Thoracic aorta (tissue), 2 donors: ENCODE measurements around the gene NBL1. TPM values are rescaled to one million over a fixed set of nuclear protein-coding genes. Genes with fewer than 3 reads are reported as not detected.
"Not testable (repeated sequence)": the region's sequence is repeated elsewhere in the genome, so short reads cannot be mapped to it uniquely, and the experiment has no call there.

Experiments used
- ATAC-seq: fragments of 150-250 bp; one replicate; pipeline ENCODE4 v1.8.0; 2017; ENCODE audit warnings: low read depth; ENCODE audit not compliant: insufficient number of reproducible peaks, low FRiP score
- DNase-seq: peaks from one replicate; pipeline ENCODE4 v3.0.0-alpha.2; 2020; ENCODE audit warnings: low spot score
- H3K27ac ChIP-seq, 2 donors: fragments of 200-600 bp; sonication (generic); 1 replicate in 1 of 2; 2 replicates in 1 of 2; pipeline ENCODE4 v1.5.1; 2016; ENCODE audit warnings: mild to moderate bottlenecking in 2 of 2, moderate library complexity in 2 of 2
- H3K27me3 ChIP-seq: fragments of 200-600 bp; sonication (generic); replicated peaks from 2 replicates; pipeline ENCODE4 v1.6.0; 2016; ENCODE audit warnings: mild to moderate bottlenecking; ENCODE audit not compliant: insufficient read depth
- H3K36me3 ChIP-seq: fragments of 200-600 bp; sonication (generic); one replicate; pipeline ENCODE4 v1.5.1; 2016
- H3K4me1 ChIP-seq, 2 donors: fragments of 200-600 bp; sonication (generic); 1 replicate in 1 of 2; 2 replicates in 1 of 2; pipeline versions ENCODE4 v1.5.1 to v1.6.0; 2016; ENCODE audit warnings: low read depth in 2 of 2, mild to moderate bottlenecking in 1 of 2; ENCODE audit not compliant: control insufficient read depth in 1 of 2
- H3K4me3 ChIP-seq: fragments of 200-600 bp; sonication (generic); 2 replicates; pipeline ENCODE4 v1.5.1; 2016; ENCODE audit warnings: mild to moderate bottlenecking
- H3K9me3 ChIP-seq: fragments of 200-600 bp; sonication (generic); 2 replicates; pipeline ENCODE4 v1.5.1; 2016
- total RNA-seq, 2 donors: library from RNA; depleted of rRNA; stranded (reverse); fragments of >200 nt; gene quantifications; one replicate each; pipeline versions ENCODE4 v1.1.0 to v1.2.3, GENCODE V29; 2016
- TF ChIP-seq, protein P1 (sequence below): fragments of 200-600 bp; sonication (generic); IDR thresholded peaks from one replicate; pipeline ENCODE4 v1.5.1; 2019; ENCODE audit warnings: antibody characterized with exemption

NBL1 gene
- total RNA-seq, 2 donors from 2014 or later: 77.0 to 82.0 TPM

DNA sequence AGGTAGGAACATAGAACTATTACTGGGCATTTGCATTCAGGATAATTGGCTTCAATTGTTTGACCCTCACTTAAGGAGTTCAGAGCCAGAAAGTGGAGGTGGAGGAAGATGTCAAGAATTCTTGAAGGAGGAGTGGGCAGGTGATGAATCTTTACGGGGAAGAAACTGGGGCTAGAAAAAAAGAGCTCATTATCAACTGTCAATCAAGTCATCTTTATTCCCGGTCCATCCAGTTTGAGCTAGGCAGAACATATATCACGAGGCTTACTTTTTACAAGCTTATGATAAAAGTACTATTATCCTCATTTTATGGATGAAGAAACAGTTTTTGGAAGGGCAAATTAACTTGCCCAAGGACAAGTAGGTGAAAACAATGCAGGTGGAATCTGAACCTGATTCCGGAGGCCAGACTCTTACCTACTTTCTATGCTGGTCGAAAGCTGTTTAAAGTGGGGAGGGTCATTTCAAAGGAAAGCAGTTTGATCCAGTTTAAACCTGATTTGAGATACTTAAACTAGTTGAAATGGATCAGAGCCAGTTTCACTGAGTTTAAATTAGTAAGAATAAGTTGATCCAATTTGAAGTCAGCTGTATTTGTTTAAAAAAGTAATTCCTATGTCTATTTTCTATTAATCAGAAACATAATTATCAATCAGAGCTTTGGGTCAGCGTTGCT, 13.3 kb upstream of the NBL1 start:
- Histone ChIP-seq H3K4me3 (no peak overlapping the region), H3K4me1 (peaks cover 4 to 25% of the 10 kb centered on the region in 2 donors), H3K36me3 (peaks cover 14% of the 10 kb centered on the region), H3K27me3 (no peaks in the 10 kb centered on the region), H3K9me3 (no peaks in the 10 kb centered on the region), H3K27ac (no peak overlapping the region)
- no peak for DNase-seq
- TF ChIP-seq, protein P1, sequence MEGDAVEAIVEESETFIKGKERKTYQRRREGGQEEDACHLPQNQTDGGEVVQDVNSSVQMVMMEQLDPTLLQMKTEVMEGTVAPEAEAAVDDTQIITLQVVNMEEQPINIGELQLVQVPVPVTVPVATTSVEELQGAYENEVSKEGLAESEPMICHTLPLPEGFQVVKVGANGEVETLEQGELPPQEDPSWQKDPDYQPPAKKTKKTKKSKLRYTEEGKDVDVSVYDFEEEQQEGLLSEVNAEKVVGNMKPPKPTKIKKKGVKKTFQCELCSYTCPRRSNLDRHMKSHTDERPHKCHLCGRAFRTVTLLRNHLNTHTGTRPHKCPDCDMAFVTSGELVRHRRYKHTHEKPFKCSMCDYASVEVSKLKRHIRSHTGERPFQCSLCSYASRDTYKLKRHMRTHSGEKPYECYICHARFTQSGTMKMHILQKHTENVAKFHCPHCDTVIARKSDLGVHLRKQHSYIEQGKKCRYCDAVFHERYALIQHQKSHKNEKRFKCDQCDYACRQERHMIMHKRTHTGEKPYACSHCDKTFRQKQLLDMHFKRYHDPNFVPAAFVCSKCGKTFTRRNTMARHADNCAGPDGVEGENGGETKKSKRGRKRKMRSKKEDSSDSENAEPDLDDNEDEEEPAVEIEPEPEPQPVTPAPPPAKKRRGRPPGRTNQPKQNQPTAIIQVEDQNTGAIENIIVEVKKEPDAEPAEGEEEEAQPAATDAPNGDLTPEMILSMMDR: no peak
- no peak for ATAC-seq

DNA sequence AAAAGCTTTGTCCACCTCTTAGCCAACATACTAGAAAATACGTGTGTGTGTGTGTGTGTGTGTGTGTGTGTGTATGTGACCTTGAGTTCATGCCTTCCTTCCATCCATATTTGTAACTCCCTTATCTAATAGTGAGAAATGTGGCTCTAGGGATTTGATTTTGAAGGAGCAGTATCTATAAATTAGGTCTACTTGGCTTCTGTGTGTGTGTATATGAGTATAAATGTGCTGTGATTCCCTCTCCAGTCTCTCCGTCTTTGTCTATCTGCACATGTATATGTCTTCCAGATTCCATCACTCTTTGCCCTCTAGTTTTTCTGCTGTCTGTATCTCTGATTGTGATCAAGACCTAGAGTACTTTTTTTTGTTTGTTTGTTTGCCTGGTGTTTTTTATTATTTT, 11.9 kb upstream of the NBL1 start:
- DNase-seq (no peak), ATAC-seq (no peak)
- Histone ChIP-seq H3K27me3 (no peaks in the 10 kb centered on the region), H3K27ac (no peak overlapping the region), H3K4me1 (peaks cover 4 to 30% of the 10 kb centered on the region in 2 donors), H3K36me3 (peaks cover 6% of the 10 kb centered on the region), H3K4me3 (no peak overlapping the region), H3K9me3 (no peaks in the 10 kb centered on the region)
- TF ChIP-seq, protein P1: no peak

DNA sequence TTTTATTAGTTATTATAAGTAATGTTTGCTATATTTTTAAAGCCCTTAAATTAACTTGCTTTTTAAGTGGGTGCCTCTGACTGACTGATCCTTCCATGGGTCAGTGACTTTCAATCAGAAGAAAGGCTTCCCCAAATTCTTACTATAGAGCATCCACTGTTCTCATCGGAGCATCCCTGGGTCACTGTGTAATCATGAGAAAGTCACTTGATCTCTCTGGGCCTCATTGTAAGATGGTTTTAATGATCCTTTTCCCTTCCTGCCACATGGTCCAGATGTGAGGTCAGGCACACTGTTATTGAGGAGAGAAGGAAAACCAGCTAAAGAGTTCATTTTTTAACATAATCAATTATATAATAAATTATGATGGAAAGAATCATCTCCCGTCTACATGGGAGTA, 11.0 kb upstream of the NBL1 start:
- Histone ChIP-seq H3K27ac (no peak overlapping the region), H3K36me3 (no peaks in the 10 kb centered on the region), H3K9me3 (no peaks in the 10 kb centered on the region), H3K27me3 (no peaks in the 10 kb centered on the region), H3K4me1 (peaks cover 4 to 28% of the 10 kb centered on the region in 2 donors), H3K4me3 (no peak overlapping the region)
- DNase-seq (no peak), ATAC-seq (no peak)
- TF ChIP-seq, protein P1: no peak

DNA sequence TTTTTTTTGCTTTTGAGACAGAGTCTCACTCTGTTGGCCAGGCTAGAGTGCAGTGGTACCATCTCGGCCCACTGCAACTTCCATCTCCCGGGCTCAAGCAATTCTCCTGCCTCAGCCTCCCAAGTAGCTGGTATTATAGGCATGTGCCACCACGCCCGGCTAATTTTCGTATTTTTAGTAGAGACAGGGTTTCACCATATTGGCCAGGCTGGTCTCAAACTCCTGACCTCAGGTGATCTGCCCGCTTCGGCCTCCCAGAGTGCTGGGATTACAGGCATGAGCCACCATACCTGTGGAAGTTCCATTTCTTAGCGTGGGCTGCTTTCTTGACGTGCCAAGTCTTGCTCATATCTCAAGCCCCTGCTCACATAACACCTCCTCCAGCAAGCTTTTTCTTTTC, 9.0 kb upstream of the NBL1 start:
- not testable (repeated sequence) for H3K4me3 ChIP-seq, H3K4me1 ChIP-seq, ATAC-seq, H3K27me3 ChIP-seq, H3K36me3 ChIP-seq, H3K9me3 ChIP-seq, DNase-seq
- peak overlapping the region in 1 of 2 donors; percentile 68 for H3K27ac ChIP-seq

DNA sequence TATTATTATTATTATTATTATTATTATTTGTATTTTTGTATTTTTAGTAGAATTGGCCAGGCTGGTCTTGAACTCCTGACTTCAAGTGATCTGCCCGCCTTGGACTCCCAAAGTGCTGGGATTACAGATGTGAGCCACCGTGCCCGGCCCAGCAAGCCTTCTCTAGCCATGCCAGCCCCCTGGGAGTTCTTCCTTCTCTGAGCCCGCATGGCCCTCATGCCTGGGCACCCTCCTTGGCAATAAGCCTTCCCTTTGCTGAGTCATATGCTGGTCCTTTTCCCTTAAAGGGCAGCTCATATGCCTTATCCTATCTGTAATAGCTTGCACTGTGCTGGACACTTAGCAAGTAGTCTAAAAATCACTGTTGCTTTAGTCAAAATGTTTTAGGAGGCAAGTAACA, 8.5 kb upstream of the NBL1 start:
- no peak overlapping the region for H3K4me3 ChIP-seq
- H3K27me3 ChIP-seq: no peaks in the 10 kb centered on the region
- H3K9me3 ChIP-seq: no peaks in the 10 kb centered on the region
- ATAC-seq: peak; percentile 64
- no peaks in the 10 kb centered on the region for H3K36me3 ChIP-seq
- peak; percentile 60 for DNase-seq
- TF ChIP-seq, protein P1: no peak
- peak overlapping the region; percentile 19 to 68 for H3K27ac ChIP-seq
- H3K4me1 ChIP-seq: peaks cover 0 to 10% of the 10 kb centered on the region in 2 donors

DNA sequence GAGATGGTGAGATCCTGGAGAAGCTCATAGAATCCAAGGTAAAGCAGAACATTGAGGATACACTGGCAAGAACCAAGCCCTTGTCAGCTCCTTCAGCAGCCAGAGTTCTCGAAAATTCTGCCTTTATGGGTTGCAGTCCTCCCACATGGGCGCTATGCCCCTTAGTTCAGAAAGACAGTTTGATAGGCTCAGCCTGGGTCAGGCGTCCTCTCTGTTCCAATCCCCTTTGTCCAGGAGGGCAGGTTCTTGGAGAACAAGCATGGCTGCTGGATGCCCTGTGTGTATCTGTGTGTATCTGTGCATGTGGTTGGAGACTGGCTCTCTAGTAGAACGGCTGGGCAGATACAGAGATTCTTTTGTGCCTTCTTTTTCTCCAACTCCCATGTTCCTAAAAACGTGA, 8.0 kb upstream of the NBL1 start:
- H3K27ac ChIP-seq: peak overlapping the region; percentile 19 to 68
- no peaks in the 10 kb centered on the region for H3K36me3 ChIP-seq
- no peak for DNase-seq
- H3K9me3 ChIP-seq: no peaks in the 10 kb centered on the region
- H3K27me3 ChIP-seq: no peaks in the 10 kb centered on the region
- TF ChIP-seq, protein P1: no peak
- ATAC-seq: peak; percentile 9
- H3K4me1 ChIP-seq: peaks cover 0 to 12% of the 10 kb centered on the region in 2 donors
- no peak overlapping the region for H3K4me3 ChIP-seq

DNA sequence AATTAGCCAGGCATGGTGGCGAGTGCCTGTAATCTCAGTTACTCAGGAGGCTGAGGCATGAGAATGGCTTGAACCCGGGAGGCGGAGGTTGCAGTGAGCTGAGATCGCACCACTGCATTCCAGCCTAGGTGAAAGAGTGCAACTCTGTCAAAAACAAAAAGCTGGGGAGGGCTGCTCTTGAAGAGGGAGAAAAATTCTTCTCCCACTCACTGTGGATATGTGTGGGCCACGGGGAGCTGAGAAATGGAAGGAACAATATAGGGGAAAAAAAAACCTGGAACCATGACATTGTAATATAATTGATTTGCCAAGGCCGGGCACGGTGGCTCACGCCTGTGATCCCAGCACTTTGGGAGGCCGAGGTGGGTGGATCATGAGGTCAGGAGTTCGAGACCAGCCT, 7.4 kb upstream of the NBL1 start:
- H3K27ac ChIP-seq: peak overlapping the region; percentile 19 to 68
- H3K9me3 ChIP-seq, H3K4me3 ChIP-seq, H3K36me3 ChIP-seq, H3K27me3 ChIP-seq, DNase-seq, ATAC-seq: not testable (repeated sequence)
- H3K4me1 ChIP-seq: peaks cover 0 to 12% of the 10 kb centered on the region in 2 donors
